Uterus (tissue), 2 donors: ENCODE data around the gene ACTMAP.

Experiments used
- CTCF ChIP-seq, 4 experiments: fragments of 200-600 bp in 2 of 4; fragments of 450-650 bp in 2 of 4; sonication (generic) in 2 of 4; IDR thresholded peaks; one replicate each; pipeline ENCODE4 v1.5.1; 2016 to 2019; ENCODE audit warnings: antibody characterized with exemption in 4 of 4, mild to moderate bottlenecking in 2 of 4, moderate library complexity in 1 of 4
- POLR2A ChIP-seq, 2 donors: fragments of 450-650 bp; IDR thresholded peaks; one replicate each; pipeline ENCODE4 v1.6.1; 2016; ENCODE audit warnings: antibody characterized with exemption in 2 of 2, mild to moderate bottlenecking in 1 of 2, moderate library complexity in 1 of 2

GRCh38 chr19:40763526-40763925 lies 13.2 kb upstream of the ACTMAP start:
- TF ChIP-seq CTCF (IDR thresholded peaks at IDR 0.05) = no peak
- no peak for TF ChIP-seq POLR2A (IDR thresholded peaks at IDR 0.05)
